Suprapubic skin (tissue), 4 donors: ENCODE results near the gene CTNNAL1. TPM values are rescaled to one million over a fixed set of nuclear protein-coding genes. Genes with fewer than 3 reads are reported as not detected.

Source experiments
- DNase-seq, 2 donors: peaks; one replicate each; pipeline ENCODE4 v3.0.0-alpha.2; 2019; ENCODE audit warnings: low spot score in 2 of 2
- H3K27ac ChIP-seq: fragments of 200-600 bp; sonication (generic); one replicate; pipeline ENCODE4 v1.5.1; 2019
- H3K27me3 ChIP-seq: fragments of 200-600 bp; sonication (generic); one replicate; pipeline ENCODE4 v1.5.1; 2019
- H3K36me3 ChIP-seq: fragments of 200-600 bp; sonication (generic); one replicate; pipeline ENCODE4 v1.5.1; 2019
- H3K4me1 ChIP-seq: fragments of 200-600 bp; sonication (generic); one replicate; pipeline ENCODE4 v1.5.1; 2019
- H3K4me3 ChIP-seq: fragments of 200-600 bp; sonication (generic); one replicate; pipeline ENCODE4 v1.5.1; 2019; ENCODE audit warnings: mild to moderate bottlenecking
- H3K9me3 ChIP-seq: fragments of 200-600 bp; sonication (generic); one replicate; pipeline ENCODE4 v1.5.1; 2019
- EP300 ChIP-seq: sonication (generic); formaldehyde crosslinking; IDR thresholded peaks from one replicate; pipeline ENCODE4 v1.6.1; 2017; ENCODE audit warnings: antibody characterized with exemption
- POLR2A ChIP-seq, 2 donors: fragments of 450-650 bp; IDR thresholded peaks; one replicate each; pipeline ENCODE4 v1.6.1; 2017; ENCODE audit warnings: antibody characterized with exemption in 2 of 2, mild to moderate bottlenecking in 2 of 2, moderate library complexity in 2 of 2
- POLR2AphosphoS5 ChIP-seq, 3 donors: sonication (generic); formaldehyde crosslinking; IDR thresholded peaks; one replicate each; pipeline ENCODE4 v1.6.1; 2017; ENCODE audit warnings: antibody characterized with exemption in 3 of 3
- WGBS: methylation state at CpG from one replicate; pipeline ENCODE4 v1.1.5; 2018; 5-methylcytosine and 5-hydroxymethylcytosine counted together
- total RNA-seq, 4 donors: library from RNA; depleted of rRNA; stranded (reverse); fragments of >200 nt; gene quantifications; one replicate each; pipeline ENCODE4 v1.1.0, GENCODE V29; 2016
- TF ChIP-seq, protein P1 (sequence below), 2 donors: fragments of 200-600 bp in 1 of 2; fragments of 450-650 bp in 1 of 2; sonication (generic) in 1 of 2; IDR thresholded peaks; one replicate each; pipeline ENCODE4 v1.5.1; 2016 to 2019; ENCODE audit warnings: antibody characterized with exemption in 2 of 2, mild to moderate bottlenecking in 1 of 2, moderate library complexity in 1 of 2

The CTNNAL1 gene
- total RNA-seq, 4 donors from 2014 or later: 13.0 to 23.2 (median 16.0) TPM

DNA sequence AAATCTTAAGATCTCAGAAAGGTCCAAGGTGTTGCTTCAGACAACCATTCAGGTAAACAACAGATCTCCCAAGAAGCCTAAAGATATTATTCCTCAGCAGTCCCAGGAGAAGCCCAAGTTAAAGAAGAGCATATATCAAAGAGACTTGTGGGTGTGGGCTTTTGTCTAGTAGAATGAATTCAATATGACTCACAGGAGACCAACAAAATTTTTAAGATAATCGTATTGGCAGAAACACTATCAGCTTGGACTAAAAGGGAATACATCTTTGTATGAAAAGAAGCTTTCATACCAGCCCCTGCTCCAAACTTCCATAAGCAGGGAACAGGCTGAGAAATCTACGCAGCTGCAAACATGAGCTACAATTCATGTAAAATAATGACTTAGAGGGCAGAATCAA, 10.2 kb downstream of the CTNNAL1 start:
- Histone ChIP-seq H3K27ac (no peak overlapping the region), H3K9me3 (peaks cover 4% of the 10 kb centered on the region)

DNA sequence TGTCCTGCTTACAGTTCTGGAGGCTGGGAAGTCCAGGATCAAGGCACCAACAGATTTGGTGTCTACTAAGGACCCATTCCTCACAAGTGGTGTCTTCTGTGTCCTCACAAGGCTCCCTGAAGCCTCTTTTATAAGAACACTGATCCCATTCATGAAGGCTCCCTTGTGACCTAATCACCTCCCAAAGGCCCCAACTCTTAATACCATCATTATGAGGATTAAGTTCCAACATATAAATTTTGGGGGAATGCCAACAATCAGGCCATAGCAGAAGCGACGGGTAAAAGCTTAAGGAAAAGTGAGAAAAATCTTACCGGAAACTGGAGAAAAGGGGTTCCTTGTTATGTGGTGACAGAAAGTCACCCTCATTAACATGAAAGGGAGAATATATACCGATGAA, 11.2 kb downstream of the CTNNAL1 start:
- H3K4me3 ChIP-seq: no peak overlapping the region
- peaks cover 4% of the 10 kb centered on the region for H3K9me3 ChIP-seq
- no peaks in the 10 kb centered on the region for H3K36me3 ChIP-seq
- no peak for TF ChIP-seq EP300
- no peak for TF ChIP-seq POLR2AphosphoS5 (IDR thresholded peaks at IDR 0.05)
- no peak for TF ChIP-seq POLR2A (IDR thresholded peaks at IDR 0.05)
- TF ChIP-seq, protein P1, sequence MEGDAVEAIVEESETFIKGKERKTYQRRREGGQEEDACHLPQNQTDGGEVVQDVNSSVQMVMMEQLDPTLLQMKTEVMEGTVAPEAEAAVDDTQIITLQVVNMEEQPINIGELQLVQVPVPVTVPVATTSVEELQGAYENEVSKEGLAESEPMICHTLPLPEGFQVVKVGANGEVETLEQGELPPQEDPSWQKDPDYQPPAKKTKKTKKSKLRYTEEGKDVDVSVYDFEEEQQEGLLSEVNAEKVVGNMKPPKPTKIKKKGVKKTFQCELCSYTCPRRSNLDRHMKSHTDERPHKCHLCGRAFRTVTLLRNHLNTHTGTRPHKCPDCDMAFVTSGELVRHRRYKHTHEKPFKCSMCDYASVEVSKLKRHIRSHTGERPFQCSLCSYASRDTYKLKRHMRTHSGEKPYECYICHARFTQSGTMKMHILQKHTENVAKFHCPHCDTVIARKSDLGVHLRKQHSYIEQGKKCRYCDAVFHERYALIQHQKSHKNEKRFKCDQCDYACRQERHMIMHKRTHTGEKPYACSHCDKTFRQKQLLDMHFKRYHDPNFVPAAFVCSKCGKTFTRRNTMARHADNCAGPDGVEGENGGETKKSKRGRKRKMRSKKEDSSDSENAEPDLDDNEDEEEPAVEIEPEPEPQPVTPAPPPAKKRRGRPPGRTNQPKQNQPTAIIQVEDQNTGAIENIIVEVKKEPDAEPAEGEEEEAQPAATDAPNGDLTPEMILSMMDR (IDR thresholded peaks at IDR 0.05): no peak
- no peaks in the 10 kb centered on the region for H3K4me1 ChIP-seq
- no peaks in the 10 kb centered on the region for H3K27me3 ChIP-seq
- H3K27ac ChIP-seq: no peak overlapping the region
- DNase-seq: no peak
- 97% methylated on average over 4 of the region's 4 CpGs for WGBS

More for the DNA sequence above, 10.2 kb downstream of the CTNNAL1 start:
- no peak for DNase-seq
- WGBS: 92% methylated on average over 2 of the region's 2 CpGs
- TF ChIP-seq EP300 (no peak), POLR2A (IDR thresholded peaks at IDR 0.05) (no peak), POLR2AphosphoS5 (IDR thresholded peaks at IDR 0.05) (no peak)
- TF ChIP-seq, protein P1 (IDR thresholded peaks at IDR 0.05): no peak
- Histone ChIP-seq H3K4me3 (no peak overlapping the region), H3K36me3 (no peaks in the 10 kb centered on the region), H3K4me1 (no peaks in the 10 kb centered on the region), H3K27me3 (no peaks in the 10 kb centered on the region)

DNA sequence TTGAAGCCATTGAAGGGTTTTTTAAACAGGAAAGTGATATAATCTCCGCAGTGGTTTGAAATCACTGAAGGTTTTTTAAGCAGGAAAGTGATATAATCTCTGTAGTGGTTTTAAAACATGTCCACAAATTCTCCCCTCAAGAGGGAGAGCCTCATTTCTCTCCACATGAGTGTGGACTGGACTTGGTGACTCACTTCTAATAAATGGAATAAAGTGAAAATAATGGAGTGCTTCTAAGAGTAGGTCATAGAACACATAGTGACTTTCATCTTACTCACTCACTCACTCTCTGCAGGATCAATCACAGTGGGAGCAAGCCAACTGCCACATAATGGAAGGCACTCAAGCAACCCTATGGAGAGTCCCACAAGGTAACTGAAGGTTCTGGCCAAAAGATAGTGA, 12.0 kb downstream of the CTNNAL1 start:
- Histone ChIP-seq H3K9me3 (peaks cover 4% of the 10 kb centered on the region), H3K27ac (no peak overlapping the region), H3K4me1 (peaks cover 6% of the 10 kb centered on the region), H3K36me3 (no peaks in the 10 kb centered on the region), H3K27me3 (no peaks in the 10 kb centered on the region), H3K4me3 (no peak overlapping the region)
- no peak for DNase-seq
- TF ChIP-seq POLR2A (IDR thresholded peaks at IDR 0.05) (no peak), EP300 (no peak), POLR2AphosphoS5 (IDR thresholded peaks at IDR 0.05) (no peak)
- TF ChIP-seq, protein P1 (IDR thresholded peaks at IDR 0.05): no peak
- 74% methylated on average over 1 of the region's 1 CpG for WGBS

DNA sequence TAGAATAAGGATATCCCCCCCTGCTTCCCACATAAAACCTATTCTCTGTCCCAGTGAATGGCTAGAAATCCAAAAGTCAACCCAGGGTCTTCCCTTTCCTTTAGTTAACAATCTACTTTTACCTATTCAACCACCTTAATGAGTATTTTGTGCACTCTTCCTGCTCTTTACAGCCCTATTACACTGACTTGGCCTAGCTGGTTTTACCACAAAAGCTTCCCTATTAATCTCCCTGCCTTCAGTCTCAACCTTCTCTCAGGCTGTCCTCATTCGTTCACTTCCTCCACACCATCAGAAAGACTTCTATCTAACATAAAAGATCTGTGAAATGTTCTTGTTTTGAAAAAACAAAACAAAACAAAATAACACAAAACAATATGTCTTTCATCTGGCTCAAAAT, 16.2 kb downstream of the CTNNAL1 start:
- Histone ChIP-seq H3K9me3 (no peaks in the 10 kb centered on the region), H3K27ac (no peak overlapping the region), H3K4me1 (peaks cover 7% of the 10 kb centered on the region), H3K27me3 (no peaks in the 10 kb centered on the region), H3K4me3 (no peak overlapping the region), H3K36me3 (no peaks in the 10 kb centered on the region)
- no peak for DNase-seq
- WGBS: 76% methylated on average over 1 of the region's 1 CpG
- TF ChIP-seq POLR2A (IDR thresholded peaks at IDR 0.05) (no peak), POLR2AphosphoS5 (IDR thresholded peaks at IDR 0.05) (no peak), EP300 (no peak)
- TF ChIP-seq, protein P1 (IDR thresholded peaks at IDR 0.05): no peak

DNA sequence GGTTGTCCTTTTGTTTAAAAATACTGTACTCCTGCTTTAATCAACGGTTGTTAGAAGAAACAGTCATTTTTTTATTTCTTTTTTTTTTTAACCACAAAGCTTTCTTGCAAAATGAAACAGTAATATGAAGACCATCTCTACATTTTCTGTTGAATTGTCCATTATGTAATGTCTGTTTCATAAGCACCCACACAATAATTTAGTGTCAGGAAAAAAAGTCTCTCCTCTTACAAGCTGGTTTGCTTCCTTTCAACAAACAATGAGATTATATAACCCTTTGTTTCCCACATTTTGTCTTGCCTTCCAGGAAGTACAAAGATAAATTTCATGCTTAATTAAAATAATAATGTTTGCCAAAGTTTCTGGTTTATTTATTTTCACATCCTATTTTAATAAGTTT, 16.7 kb downstream of the CTNNAL1 start:
- TF ChIP-seq POLR2A (IDR thresholded peaks at IDR 0.05): no peak
- TF ChIP-seq, protein P1 (IDR thresholded peaks at IDR 0.05): no peak
- no peak for TF ChIP-seq POLR2AphosphoS5 (IDR thresholded peaks at IDR 0.05)
- no peak for TF ChIP-seq EP300
- H3K27ac ChIP-seq: no peak overlapping the region
- no peaks in the 10 kb centered on the region for H3K36me3 ChIP-seq
- H3K9me3 ChIP-seq: no peaks in the 10 kb centered on the region
- no peak overlapping the region for H3K4me3 ChIP-seq
- H3K4me1 ChIP-seq: peaks cover 7% of the 10 kb centered on the region
- DNase-seq: no peak
- 37% methylated on average over 1 of the region's 1 CpG for WGBS
- H3K27me3 ChIP-seq: no peaks in the 10 kb centered on the region
